HG03060 (cell line): ENCODE measurements around the gene DDX31.

ENCODE experiments used
- ATAC-seq: cut with Tn5 transposase; IDR thresholded peaks from one replicate; pipeline ENCODE4 v1.9.1; 2021; ENCODE audit warnings: low read depth, moderate number of reproducible peaks; ENCODE audit not compliant: unreplicated experiment

Gene DDX31

GRCh38 chr9:132552041-132552440 lies 117.7 kb downstream of the DDX31 start:
- ATAC-seq, result no peak

DNA sequence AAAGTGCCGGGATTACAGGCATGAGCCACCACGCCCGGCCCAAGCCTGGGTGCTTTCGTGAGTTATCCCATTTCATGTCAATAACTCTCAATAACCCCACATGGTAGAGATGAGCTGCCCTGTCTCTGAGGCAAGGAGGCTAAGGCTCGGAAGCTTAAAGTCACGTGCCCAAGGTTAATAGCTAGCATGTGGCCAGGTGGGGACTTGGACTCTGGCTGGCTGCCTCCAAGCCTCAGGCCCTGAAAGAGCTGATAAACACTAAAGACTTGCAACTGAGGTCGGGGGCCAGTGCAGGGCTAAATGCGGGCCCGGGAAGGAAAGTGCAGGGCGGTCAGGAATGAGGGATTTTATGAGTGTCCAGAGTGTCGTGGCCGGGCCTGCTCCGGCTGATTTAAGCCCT lies 118.2 kb downstream of the DDX31 start:
- ATAC-seq, result no peak

- no peak for ATAC-seq
Measured at GRCh38 chr9:132548751-132549640, 120.8 kb downstream of the DDX31 start.

- no peak for ATAC-seq
Measured at GRCh38 chr9:132547976-132548730, 121.6 kb downstream of the DDX31 start.

- no peak for ATAC-seq
Measured at GRCh38 chr9:132547436-132547835, 122.3 kb downstream of the DDX31 start.

GRCh38 chr9:132547052-132547431 lies 122.7 kb downstream of the DDX31 start:
- no peak for ATAC-seq

DNA sequence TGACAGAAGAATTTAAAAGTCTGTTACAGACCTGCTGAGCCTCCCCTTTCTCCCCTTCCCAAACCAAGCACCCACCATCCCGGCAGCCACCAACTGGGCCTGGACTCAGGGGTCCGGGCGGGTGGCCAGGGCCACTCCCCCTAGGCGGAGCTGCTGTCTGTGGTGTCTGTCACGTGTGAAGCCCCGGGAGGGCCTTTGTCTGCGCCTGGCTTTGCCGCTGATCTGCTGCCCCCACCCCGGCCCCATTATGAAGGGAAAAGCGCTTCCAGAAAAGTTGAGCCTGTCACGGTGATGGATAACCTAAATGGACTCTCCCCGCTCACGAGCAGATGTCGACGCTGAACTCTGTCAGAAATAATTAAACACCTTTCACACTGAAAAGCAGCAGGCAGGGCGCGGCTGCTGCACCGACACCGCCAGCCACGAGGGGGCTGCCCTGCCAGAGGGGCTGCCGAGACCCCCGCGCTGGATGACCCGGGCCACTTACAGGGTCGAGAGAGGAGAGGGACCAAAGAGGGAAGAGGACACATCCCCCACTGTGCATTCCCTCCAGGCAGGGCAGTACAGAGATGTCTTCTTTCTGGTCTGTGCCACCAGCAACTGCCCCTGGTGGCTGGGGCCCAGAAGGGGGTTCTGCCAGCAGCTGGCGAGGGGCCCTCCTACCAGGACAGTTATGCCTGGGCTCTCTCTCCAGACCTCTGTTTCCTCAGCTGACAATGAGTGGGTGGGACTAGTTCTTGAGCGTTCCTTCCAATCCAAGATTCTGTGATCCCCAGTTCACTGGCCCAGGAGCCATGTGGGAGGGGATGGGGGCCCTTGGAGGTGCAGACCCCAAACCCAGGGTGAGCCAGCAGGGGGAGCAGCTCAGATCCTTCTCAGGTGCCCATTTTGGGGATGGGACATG lies 123.4 kb downstream of the DDX31 start:
- ATAC-seq, result no peak

DNA sequence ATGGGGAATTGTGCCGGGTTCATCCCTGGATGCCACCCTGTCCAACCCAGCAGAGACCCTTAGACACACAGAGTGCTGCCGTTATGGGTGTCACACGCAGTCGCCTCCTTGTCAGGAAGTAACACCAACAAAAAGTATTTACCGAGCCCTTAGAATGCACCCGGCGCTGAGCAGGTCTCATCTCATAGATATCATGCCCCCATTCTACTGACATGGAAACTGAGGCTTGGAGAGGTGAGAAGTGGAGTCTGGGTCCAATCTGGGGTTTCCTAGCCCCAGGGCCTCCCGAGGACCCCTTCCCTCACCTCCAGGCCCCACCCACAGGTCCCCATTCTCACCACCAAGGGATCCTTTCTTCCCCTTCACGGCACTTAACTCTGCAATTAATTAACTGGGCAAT lies 124.2 kb downstream of the DDX31 start:
- ATAC-seq, result no peak

DNA sequence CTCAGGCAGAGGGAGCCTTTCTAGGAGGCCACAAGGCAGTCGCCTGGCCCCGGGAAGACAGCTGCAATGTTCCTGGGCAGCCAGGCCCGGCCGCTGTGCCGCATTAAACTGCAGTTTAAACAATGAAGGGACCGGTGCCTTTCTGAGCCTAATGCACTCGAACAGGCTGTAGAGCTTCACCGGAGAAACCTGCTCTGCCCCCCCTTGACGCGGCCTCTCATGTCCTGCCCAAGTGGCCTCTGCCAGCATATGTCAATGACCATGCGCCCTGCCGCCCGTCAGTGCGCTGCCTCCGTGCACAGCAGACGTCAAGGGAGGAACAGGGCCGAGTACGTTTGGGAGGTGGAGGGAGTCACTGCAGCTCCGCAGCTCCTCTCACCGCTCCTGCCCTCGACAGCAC lies 125.8 kb downstream of the DDX31 start:
- no peak for ATAC-seq

- no peak for ATAC-seq
Measured at GRCh38 chr9:132543251-132543650, 126.5 kb downstream of the DDX31 start.
